ENCODE measurements around the gene USP35. TPM values are rescaled to one million over a fixed set of nuclear protein-coding genes. Genes with fewer than 3 reads are reported as not detected.
"Not testable (repeated sequence)": the region's sequence is repeated elsewhere in the genome, so short reads cannot be mapped to it uniquely, and the experiment has no call there.

USP35 gene
- total and polyA plus RNA-seq, 2 donors (not counting 1 experiment from before 2014, with no cell fraction given), result 4.8 to 6.0 TPM

DNA sequence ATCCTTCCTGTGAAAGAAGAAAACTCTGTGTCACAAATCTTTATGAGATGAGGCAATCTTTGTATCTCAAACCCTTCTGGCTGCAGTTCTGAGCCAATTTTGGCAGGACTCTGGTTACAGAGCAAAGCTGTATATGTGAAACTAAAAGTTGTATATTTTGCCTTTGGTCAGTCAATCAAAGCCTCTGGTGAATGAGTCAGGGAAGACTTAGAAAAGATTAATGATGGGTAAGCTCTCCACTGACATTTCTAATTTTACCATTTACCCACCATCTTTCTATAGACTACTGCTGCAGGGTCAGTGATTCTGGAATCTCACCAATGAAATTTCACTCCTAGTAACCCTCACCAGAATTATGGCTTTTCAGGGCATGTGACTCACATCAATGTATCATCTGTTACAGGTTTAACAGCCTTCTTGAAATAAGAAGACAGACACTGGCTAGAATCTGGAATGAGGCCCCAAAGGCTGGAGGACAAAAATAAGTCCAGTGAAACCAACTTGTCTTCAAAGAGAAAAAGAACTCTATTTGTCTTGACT lies 43.3 kb downstream of the USP35 start:
- ATAC-seq (ENCODE audit: low read depth), result no peak
- intact Hi-C loops (cut with micrococcal nuclease), result no loop called here
- POLR2A ChIA-PET, result no interaction called here

DNA sequence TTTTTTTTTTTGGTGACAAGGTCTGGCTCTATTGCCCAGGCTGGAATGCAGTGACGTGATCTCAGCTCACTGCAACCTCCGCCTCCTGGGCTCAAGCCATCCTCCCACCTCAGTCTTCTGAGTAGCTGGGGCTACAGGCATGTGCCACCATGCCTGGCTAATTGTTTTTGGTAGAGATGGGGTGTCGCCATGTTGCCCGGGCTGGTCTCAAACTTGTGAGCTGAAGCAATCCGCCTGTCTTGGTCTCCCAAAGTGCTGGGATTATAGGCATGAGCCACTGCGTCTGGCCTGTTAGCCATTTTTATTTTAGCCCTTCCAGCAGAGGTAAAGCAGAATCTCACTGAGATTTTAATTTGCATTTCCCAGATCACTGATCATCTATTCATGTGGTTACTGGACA lies 44.3 kb downstream of the USP35 start:
- WGBS (ENCODE audit: insufficient coverage), result 100% methylated on average over 5 of the region's 6 CpGs
- H3K27me3 Mint-ChIP-seq; DNase-seq; H3K9ac ChIP-seq (ENCODE audit: low read length); H3K27me3 ChIP-seq (replicated peaks in 1 of 4; ENCODE audit: control extremely low read depth in 1 of 4, control insufficient read depth in 3 of 4, insufficient read depth in 4 of 4, low read length in 3 of 4); H3K27ac Mint-ChIP-seq; POLR2A ChIA-PET; H3K27ac ChIP-seq (ENCODE audit: low read length in 2 of 2); H3K9me3 Mint-ChIP-seq (ENCODE audit: insufficient read depth); H3K79me2 ChIP-seq (ENCODE audit: control insufficient read depth, insufficient read depth, low read length); H3K36me3 ChIP-seq (replicated peaks in 1 of 2; ENCODE audit: control extremely low read depth in 1 of 2, control insufficient read depth in 1 of 2, extremely low read depth in 1 of 2, insufficient read depth in 2 of 2, low read length in 1 of 2); ATAC-seq (ENCODE audit: low read depth); H4K20me1 ChIP-seq (ENCODE audit: control insufficient read depth, insufficient read depth, low read length, poor library complexity, severe bottlenecking); H2AFZ ChIP-seq (ENCODE audit: insufficient read depth, low read depth, low read length, poor library complexity, severe bottlenecking); H3K4me3 ChIP-seq (ENCODE audit: control extremely low read depth in 1 of 5, extremely low read depth in 1 of 5, insufficient read depth in 1 of 5, low read depth in 2 of 5, low read length in 4 of 5); H3K4me3 Mint-ChIP-seq; H3K4me1 ChIP-seq (ENCODE audit: control insufficient read depth in 2 of 2, insufficient read depth in 2 of 2, low read length in 2 of 2); H3K9me3 ChIP-seq (ENCODE audit: control extremely low read depth in 1 of 3, control insufficient read depth in 2 of 3, insufficient read depth in 1 of 3, low read length in 2 of 3); H3K4me2 ChIP-seq (replicated peaks; ENCODE audit: low read depth, low read length, poor library complexity, severe bottlenecking); intact Hi-C loops (cut with micrococcal nuclease): not testable (repeated sequence)
- CTCF ChIA-PET, result interaction anchor here (0.6 to 3.2 kb wide), 3 partner anchors 9 to 333 kb away, joined by 3 to 11 read pairs (median 3); no protein-coding TSS in a partner anchor
- peaks cover 15% of the 10 kb centered on the region for H3K4me1 Mint-ChIP-seq

More for the DNA sequence above, 43.3 kb downstream of the USP35 start:
- CTCF ChIA-PET, result interaction anchor here (1.5 to 3.2 kb wide), 2 partner anchors 8 to 332 kb away, joined by 3 to 11 read pairs; no protein-coding TSS in a partner anchor
- no peak overlapping the region for H2AFZ ChIP-seq (ENCODE audit: insufficient read depth, low read depth, low read length, poor library complexity, severe bottlenecking)
- H3K4me3 ChIP-seq (ENCODE audit: control extremely low read depth in 1 of 5, extremely low read depth in 1 of 5, insufficient read depth in 1 of 5, low read depth in 2 of 5, low read length in 4 of 5), result no peak overlapping the region
- H3K4me2 ChIP-seq (replicated peaks; ENCODE audit: low read depth, low read length, poor library complexity, severe bottlenecking), result no peak overlapping the region
- Mint-ChIP-seq H3K4me1 (peaks cover 24% of the 10 kb centered on the region), H3K4me3 (no peak overlapping the region), H3K27me3 (no peaks in the 10 kb centered on the region), H3K27ac (no peak overlapping the region), H3K9me3 (ENCODE audit: insufficient read depth) (no peaks in the 10 kb centered on the region)
- no peaks in the 10 kb centered on the region for H3K27me3 ChIP-seq (replicated peaks in 1 of 4; ENCODE audit: control extremely low read depth in 1 of 4, control insufficient read depth in 3 of 4, insufficient read depth in 4 of 4, low read length in 3 of 4)
- no peak overlapping the region for H3K27ac ChIP-seq (ENCODE audit: low read length in 2 of 2)
- H3K36me3 ChIP-seq (replicated peaks in 1 of 2; ENCODE audit: control extremely low read depth in 1 of 2, control insufficient read depth in 1 of 2, extremely low read depth in 1 of 2, insufficient read depth in 2 of 2, low read length in 1 of 2), result no peaks in the 10 kb centered on the region
- H4K20me1 ChIP-seq (ENCODE audit: control insufficient read depth, insufficient read depth, low read length, poor library complexity, severe bottlenecking), result no peaks in the 10 kb centered on the region
- H3K9me3 ChIP-seq (ENCODE audit: control extremely low read depth in 1 of 3, control insufficient read depth in 2 of 3, insufficient read depth in 1 of 3, low read length in 2 of 3), result peaks cover 0 to 1% (median 0%) of the 10 kb centered on the region in 3 donors
- DNase-seq, result no peak
- no peak for TF ChIP-seq EZH2 (IDR thresholded peaks at IDR 0.05; ENCODE audit: borderline replicate concordance, insufficient read depth, low read depth, low read length, poor library complexity, severe bottlenecking)
- TF ChIP-seq, protein P1, sequence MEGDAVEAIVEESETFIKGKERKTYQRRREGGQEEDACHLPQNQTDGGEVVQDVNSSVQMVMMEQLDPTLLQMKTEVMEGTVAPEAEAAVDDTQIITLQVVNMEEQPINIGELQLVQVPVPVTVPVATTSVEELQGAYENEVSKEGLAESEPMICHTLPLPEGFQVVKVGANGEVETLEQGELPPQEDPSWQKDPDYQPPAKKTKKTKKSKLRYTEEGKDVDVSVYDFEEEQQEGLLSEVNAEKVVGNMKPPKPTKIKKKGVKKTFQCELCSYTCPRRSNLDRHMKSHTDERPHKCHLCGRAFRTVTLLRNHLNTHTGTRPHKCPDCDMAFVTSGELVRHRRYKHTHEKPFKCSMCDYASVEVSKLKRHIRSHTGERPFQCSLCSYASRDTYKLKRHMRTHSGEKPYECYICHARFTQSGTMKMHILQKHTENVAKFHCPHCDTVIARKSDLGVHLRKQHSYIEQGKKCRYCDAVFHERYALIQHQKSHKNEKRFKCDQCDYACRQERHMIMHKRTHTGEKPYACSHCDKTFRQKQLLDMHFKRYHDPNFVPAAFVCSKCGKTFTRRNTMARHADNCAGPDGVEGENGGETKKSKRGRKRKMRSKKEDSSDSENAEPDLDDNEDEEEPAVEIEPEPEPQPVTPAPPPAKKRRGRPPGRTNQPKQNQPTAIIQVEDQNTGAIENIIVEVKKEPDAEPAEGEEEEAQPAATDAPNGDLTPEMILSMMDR (IDR thresholded peaks at IDR 0.05), result no peak
- H3K9ac ChIP-seq (ENCODE audit: low read length), result no peak overlapping the region
- no peaks in the 10 kb centered on the region for H3K79me2 ChIP-seq (ENCODE audit: control insufficient read depth, insufficient read depth, low read length)
- H3K4me1 ChIP-seq (ENCODE audit: control insufficient read depth in 2 of 2, insufficient read depth in 2 of 2, low read length in 2 of 2), result peaks cover 18 to 19% of the 10 kb centered on the region in 2 donors
